HL-60 (cell line): ENCODE results near the gene RNU5D-1.

ENCODE experiments used
- DNase-seq, 2 experiments: peaks; one replicate each; pipeline ENCODE4 v3.0.0-alpha.2; 2010 to 2020; ENCODE audit warnings: low read depth in 1 of 2, low spot score in 1 of 2
- H3K27ac ChIP-seq: fragments of 250-450 bp; sonication (Bioruptor Pico); replicated peaks from 2 replicates; pipeline ENCODE4 v1.5.1; 2020; ENCODE audit warnings: mild to moderate bottlenecking, moderate library complexity
- H3K27me3 ChIP-seq: fragments of 250-450 bp; sonication (Bioruptor Pico); 2 replicates; pipeline ENCODE4 v1.5.1; 2021; ENCODE audit warnings: mild to moderate bottlenecking, moderate library complexity; ENCODE audit not compliant: insufficient read depth, poor library complexity, severe bottlenecking
- H3K4me3 ChIP-seq: replicated peaks from 2 replicates; pipeline ENCODE4 v1.5.1; 2011; ENCODE audit warnings: mild to moderate bottlenecking, control low read depth, low read length; ENCODE audit not compliant: insufficient read depth
- GABPA ChIP-seq: IDR thresholded peaks from 2 replicates; pipeline ENCODE4 v1.6.1; 2012; ENCODE audit warnings: low read depth
- POLR2AphosphoS5 ChIP-seq: IDR thresholded peaks from 2 replicates; pipeline ENCODE4 v1.6.1; 2012; ENCODE audit warnings: low read depth
- SPI1 ChIP-seq: IDR thresholded peaks from 2 replicates; pipeline ENCODE4 v1.6.1; 2012; ENCODE audit warnings: low read depth, mild to moderate bottlenecking, borderline replicate concordance
- TF ChIP-seq, protein P1 (sequence below): IDR thresholded peaks from 2 replicates; pipeline ENCODE4 v1.6.1; 2012; ENCODE audit warnings: low read depth; ENCODE audit not compliant: insufficient replicate concordance
- TF ChIP-seq, protein P2 (sequence below): IDR thresholded peaks from one replicate; pipeline ENCODE4 v1.5.1; 2011; ENCODE audit warnings: low read length, control low read depth, inconsistent platforms; ENCODE audit not compliant: insufficient read depth

Gene RNU5D-1

DNA sequence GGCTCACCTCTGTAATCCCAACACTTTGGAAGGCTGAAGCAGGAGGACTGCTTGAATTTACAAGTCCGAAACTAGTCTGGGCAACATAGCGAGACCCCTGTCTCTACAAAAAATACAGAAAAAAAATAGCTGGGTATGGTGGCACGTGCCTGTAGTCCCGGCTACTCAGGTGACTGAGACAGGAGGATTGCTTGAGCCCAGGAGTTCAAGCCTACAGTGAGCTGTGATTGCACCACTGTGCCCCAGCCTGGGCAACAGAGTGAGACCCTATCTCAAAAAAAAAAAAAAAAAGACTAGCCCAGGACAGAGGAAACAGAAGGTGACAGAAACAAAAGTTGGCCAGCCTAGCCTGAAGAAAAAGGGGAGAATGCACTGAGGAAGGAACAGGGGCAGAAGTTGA is 35.3 kb downstream of the RNU5D-1 start:
- no peak for DNase-seq
- Histone ChIP-seq H3K27me3 (no peaks in the 10 kb centered on the region), H3K4me3 (no peak overlapping the region), H3K27ac (no peak overlapping the region)
- TF ChIP-seq, protein P1, sequence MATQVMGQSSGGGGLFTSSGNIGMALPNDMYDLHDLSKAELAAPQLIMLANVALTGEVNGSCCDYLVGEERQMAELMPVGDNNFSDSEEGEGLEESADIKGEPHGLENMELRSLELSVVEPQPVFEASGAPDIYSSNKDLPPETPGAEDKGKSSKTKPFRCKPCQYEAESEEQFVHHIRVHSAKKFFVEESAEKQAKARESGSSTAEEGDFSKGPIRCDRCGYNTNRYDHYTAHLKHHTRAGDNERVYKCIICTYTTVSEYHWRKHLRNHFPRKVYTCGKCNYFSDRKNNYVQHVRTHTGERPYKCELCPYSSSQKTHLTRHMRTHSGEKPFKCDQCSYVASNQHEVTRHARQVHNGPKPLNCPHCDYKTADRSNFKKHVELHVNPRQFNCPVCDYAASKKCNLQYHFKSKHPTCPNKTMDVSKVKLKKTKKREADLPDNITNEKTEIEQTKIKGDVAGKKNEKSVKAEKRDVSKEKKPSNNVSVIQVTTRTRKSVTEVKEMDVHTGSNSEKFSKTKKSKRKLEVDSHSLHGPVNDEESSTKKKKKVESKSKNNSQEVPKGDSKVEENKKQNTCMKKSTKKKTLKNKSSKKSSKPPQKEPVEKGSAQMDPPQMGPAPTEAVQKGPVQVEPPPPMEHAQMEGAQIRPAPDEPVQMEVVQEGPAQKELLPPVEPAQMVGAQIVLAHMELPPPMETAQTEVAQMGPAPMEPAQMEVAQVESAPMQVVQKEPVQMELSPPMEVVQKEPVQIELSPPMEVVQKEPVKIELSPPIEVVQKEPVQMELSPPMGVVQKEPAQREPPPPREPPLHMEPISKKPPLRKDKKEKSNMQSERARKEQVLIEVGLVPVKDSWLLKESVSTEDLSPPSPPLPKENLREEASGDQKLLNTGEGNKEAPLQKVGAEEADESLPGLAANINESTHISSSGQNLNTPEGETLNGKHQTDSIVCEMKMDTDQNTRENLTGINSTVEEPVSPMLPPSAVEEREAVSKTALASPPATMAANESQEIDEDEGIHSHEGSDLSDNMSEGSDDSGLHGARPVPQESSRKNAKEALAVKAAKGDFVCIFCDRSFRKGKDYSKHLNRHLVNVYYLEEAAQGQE, result no peak
- TF ChIP-seq GABPA, result no peak
- TF ChIP-seq, protein P2, sequence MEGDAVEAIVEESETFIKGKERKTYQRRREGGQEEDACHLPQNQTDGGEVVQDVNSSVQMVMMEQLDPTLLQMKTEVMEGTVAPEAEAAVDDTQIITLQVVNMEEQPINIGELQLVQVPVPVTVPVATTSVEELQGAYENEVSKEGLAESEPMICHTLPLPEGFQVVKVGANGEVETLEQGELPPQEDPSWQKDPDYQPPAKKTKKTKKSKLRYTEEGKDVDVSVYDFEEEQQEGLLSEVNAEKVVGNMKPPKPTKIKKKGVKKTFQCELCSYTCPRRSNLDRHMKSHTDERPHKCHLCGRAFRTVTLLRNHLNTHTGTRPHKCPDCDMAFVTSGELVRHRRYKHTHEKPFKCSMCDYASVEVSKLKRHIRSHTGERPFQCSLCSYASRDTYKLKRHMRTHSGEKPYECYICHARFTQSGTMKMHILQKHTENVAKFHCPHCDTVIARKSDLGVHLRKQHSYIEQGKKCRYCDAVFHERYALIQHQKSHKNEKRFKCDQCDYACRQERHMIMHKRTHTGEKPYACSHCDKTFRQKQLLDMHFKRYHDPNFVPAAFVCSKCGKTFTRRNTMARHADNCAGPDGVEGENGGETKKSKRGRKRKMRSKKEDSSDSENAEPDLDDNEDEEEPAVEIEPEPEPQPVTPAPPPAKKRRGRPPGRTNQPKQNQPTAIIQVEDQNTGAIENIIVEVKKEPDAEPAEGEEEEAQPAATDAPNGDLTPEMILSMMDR, result no peak
- TF ChIP-seq SPI1, result no peak
- TF ChIP-seq POLR2AphosphoS5, result no peak

DNA sequence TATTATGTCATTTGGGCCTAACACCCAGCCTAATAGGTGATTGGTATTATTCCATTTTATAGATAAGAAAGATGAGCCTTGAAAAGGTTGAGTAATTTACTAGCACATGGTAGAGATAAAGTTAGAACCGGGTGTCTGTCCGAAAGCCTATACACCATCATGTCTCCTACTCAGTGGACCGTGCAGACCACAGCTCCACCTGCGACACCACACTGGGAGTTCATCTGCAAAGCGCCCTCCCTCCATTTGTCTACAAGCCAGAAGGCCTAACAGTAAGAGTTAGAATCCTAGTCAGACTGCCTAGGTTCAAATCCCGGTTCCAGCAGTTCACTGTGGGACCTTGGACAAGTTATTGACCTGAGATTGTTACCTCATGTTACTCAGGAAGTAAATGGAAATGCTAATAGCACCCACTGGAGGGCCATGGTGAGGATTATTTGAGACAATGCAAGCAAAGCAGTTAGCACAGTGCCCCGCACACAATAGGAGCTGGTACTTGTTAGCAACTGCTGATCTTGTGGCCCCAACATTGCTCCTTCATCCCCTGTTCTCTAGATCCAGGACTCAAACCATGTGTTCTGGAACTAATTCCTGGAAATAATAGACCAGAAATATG is 36.0 kb downstream of the RNU5D-1 start:
- TF ChIP-seq, protein P1, result no peak
- no peak for TF ChIP-seq GABPA
- TF ChIP-seq SPI1, result no peak
- no peak for TF ChIP-seq POLR2AphosphoS5
- TF ChIP-seq, protein P2, result no peak
- DNase-seq, result no peak
- H3K27ac ChIP-seq, result no peak overlapping the region
- H3K27me3 ChIP-seq, result no peaks in the 10 kb centered on the region
- no peak overlapping the region for H3K4me3 ChIP-seq

DNA sequence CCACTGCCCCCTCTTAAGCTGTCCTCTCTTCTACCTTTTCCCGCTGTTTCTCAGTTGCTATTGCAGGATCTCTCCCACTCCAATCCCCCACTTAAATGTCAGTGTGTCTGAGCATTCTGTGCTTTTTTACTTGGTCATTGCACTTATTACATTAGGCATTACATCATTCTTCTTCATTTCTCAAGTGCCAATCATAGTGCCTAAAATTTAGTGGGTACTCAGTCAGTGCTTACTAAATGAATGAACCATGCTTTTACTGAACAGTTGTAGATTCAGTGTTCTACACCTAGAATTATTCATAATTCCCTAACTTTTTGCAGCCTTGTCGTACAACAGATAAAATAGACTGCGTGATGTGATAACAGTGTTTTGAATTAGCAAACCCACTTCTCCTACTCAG is 37.1 kb downstream of the RNU5D-1 start:
- DNase-seq, result no peak
- no peak overlapping the region for H3K27ac ChIP-seq
- TF ChIP-seq, protein P2, result no peak
- TF ChIP-seq POLR2AphosphoS5, result no peak
- TF ChIP-seq, protein P1, result no peak
- no peak for TF ChIP-seq SPI1
- TF ChIP-seq GABPA, result no peak
- H3K4me3 ChIP-seq, result no peak overlapping the region
- no peaks in the 10 kb centered on the region for H3K27me3 ChIP-seq
